GM21381 (cell line): ENCODE results near the gene LEO1.

ENCODE experiments used
- ATAC-seq: cut with Tn5 transposase; IDR thresholded peaks from one replicate; pipeline ENCODE4 v1.9.1; 2021; ENCODE audit warnings: mild to moderate bottlenecking, moderate library complexity; ENCODE audit not compliant: unreplicated experiment

The LEO1 gene

GRCh38 chr15:51971375-51972133 lies at the start of gene LEO1:
Gene LEO1 (minus strand): TSS chr15:51971778. CDS start chr15:51971745, 33 bp downstream.
- ATAC-seq = peak; percentile 83

GRCh38 chr15:52021128-52021671 lies 49.6 kb upstream of the LEO1 start:
- ATAC-seq = no peak

GRCh38 chr15:52020221-52021085 lies 48.9 kb upstream of the LEO1 start:
- ATAC-seq = no peak

GRCh38 chr15:52019394-52020220 lies 48.0 kb upstream of the LEO1 start:
- peak; percentile 53 for ATAC-seq

- peak; percentile 74 for ATAC-seq
Measured at GRCh38 chr15:52018693-52019393, 47.3 kb upstream of the LEO1 start, which contains the start of gene MAPK6. Gene MAPK6 (plus strand): TSS chr15:52019219. CDS start chr15:52046461, 27,242 bp downstream.

GRCh38 chr15:52018244-52018643 lies 46.7 kb upstream of the LEO1 start:
- ATAC-seq = no peak

GRCh38 chr15:52016316-52016715 lies 44.7 kb upstream of the LEO1 start:
- ATAC-seq = no peak

- no peak for ATAC-seq
Measured at GRCh38 chr15:52014616-52015015, 43.0 kb upstream of the LEO1 start.

GRCh38 chr15:52013151-52013791 lies 41.7 kb upstream of the LEO1 start:
- no peak for ATAC-seq

- ATAC-seq = no peak
Measured at GRCh38 chr15:52012210-52012609, 40.6 kb upstream of the LEO1 start.

GRCh38 chr15:52011711-52012144 lies 40.1 kb upstream of the LEO1 start:
- ATAC-seq = no peak

- ATAC-seq = no peak
Measured at GRCh38 chr15:52010633-52011595, 39.3 kb upstream of the LEO1 start.

GRCh38 chr15:52008698-52009434 lies 37.3 kb upstream of the LEO1 start:
- ATAC-seq = no peak

- ATAC-seq = no peak
Measured at GRCh38 chr15:52008359-52008697, 36.8 kb upstream of the LEO1 start.

GRCh38 chr15:52006702-52007340 lies 35.2 kb upstream of the LEO1 start:
- ATAC-seq = peak; percentile 35

GRCh38 chr15:52005748-52006701 lies 34.4 kb upstream of the LEO1 start:
- peak; percentile 72 for ATAC-seq
